PFSK-1 (cell line): ENCODE measurements around the gene CHIT1. TPM values are rescaled to one million over a fixed set of nuclear protein-coding genes. Genes with fewer than 3 reads are reported as not detected.

ENCODE experiments used
- FOXP2 ChIP-seq: optimal IDR thresholded peaks from 2 replicates; pipeline ENCODE3; 2011; ENCODE audit warnings: borderline replicate concordance, control low read depth, inconsistent platforms; ENCODE audit not compliant: insufficient read depth; ENCODE audit errors: extremely low read length, extremely low read depth
- POLR2AphosphoS5 ChIP-seq: IDR thresholded peaks from 2 replicates; pipeline ENCODE4 v1.6.1; 2012; ENCODE audit warnings: low read depth, mild to moderate bottlenecking, control low read depth, low read length, moderate library complexity
- REST ChIP-seq, 2 experiments: IDR thresholded peaks; 2 replicates each; pipeline versions ENCODE4 v1.6.1 to v1.8.0; 2011 to 2012; ENCODE audit warnings: low read depth in 2 of 2, low read length in 2 of 2, control low read depth in 1 of 2, inconsistent platforms in 1 of 2, mild to moderate bottlenecking in 1 of 2, moderate library complexity in 1 of 2; ENCODE audit not compliant: insufficient read depth in 1 of 2
- SIN3A ChIP-seq: IDR thresholded peaks from 2 replicates; pipeline ENCODE4 v1.6.1; 2012; ENCODE audit warnings: mild to moderate bottlenecking, low read length, moderate library complexity, borderline replicate concordance; ENCODE audit not compliant: insufficient read depth
- TAF1 ChIP-seq: IDR thresholded peaks from 2 replicates; pipeline ENCODE4 v1.6.1; 2012; ENCODE audit warnings: low read length, control low read depth, borderline replicate concordance; ENCODE audit not compliant: insufficient read depth
- polyA plus RNA-seq: library from polyadenylated mRNA; unstranded; fragments of >200 nt; gene quantifications from one replicate; pipeline ENCODE4 v1.2.1, GENCODE V29; 2012; ENCODE audit warnings: low read depth, missing spikeins; ENCODE audit not compliant: insufficient read length

CHIT1 gene
- polyA plus RNA-seq = not detected

- no peak for TF ChIP-seq TAF1
- TF ChIP-seq FOXP2 = no peak
- TF ChIP-seq SIN3A = no peak
Observed at GRCh38 chr1:203229471-203230135, at the start of gene CHIT1. TSS of gene CHIT1 (minus strand) at chr1:203229673. CDS start at chr1:203229636, 37 bp downstream.

GRCh38 chr1:203278885-203279406 is 49.5 kb upstream of the CHIT1 start:
- TF ChIP-seq POLR2AphosphoS5 = no peak
- TF ChIP-seq SIN3A = no peak
- TF ChIP-seq TAF1 = no peak
- no peak for TF ChIP-seq FOXP2
- TF ChIP-seq REST (IDR thresholded peaks at IDR 0.05; ENCODE audit: insufficient read depth in 1 of 2, low read depth in 2 of 2, low read length in 2 of 2) = no peak

- TF ChIP-seq REST (IDR thresholded peaks at IDR 0.05; ENCODE audit: insufficient read depth in 1 of 2, low read depth in 2 of 2, low read length in 2 of 2) (no peak), FOXP2 (no peak), TAF1 (no peak), SIN3A (no peak), POLR2AphosphoS5 (no peak)
Observed at GRCh38 chr1:203278082-203278884, 48.8 kb upstream of the CHIT1 start.

GRCh38 chr1:203276916-203277545 is 47.6 kb upstream of the CHIT1 start:
- TF ChIP-seq SIN3A (no peak), FOXP2 (no peak), TAF1 (no peak), REST (IDR thresholded peaks at IDR 0.05; ENCODE audit: insufficient read depth in 1 of 2, low read depth in 2 of 2, low read length in 2 of 2) (no peak), POLR2AphosphoS5 (no peak)

GRCh38 chr1:203276408-203276807 is 46.9 kb upstream of the CHIT1 start:
- TF ChIP-seq SIN3A (no peak), TAF1 (no peak), FOXP2 (no peak), REST (IDR thresholded peaks at IDR 0.05; ENCODE audit: insufficient read depth in 1 of 2, low read depth in 2 of 2, low read length in 2 of 2) (no peak), POLR2AphosphoS5 (no peak)
